Fibroblast of lung (primary cell): Measurements from ENCODE around the gene XIRP2. TPM values are rescaled to one million over a fixed set of nuclear protein-coding genes. Genes with fewer than 3 reads are reported as not detected.

Source experiments
- DNase-seq, 2 donors: peaks; one replicate each; pipeline versions ENCODE4 v3.0.0 to v3.0.0-alpha.2; 2010; ENCODE audit warnings: low read depth in 2 of 2
- H2AFZ ChIP-seq: 2 replicates; pipeline ENCODE4 v1.5.1; 2012; ENCODE audit warnings: low read length, control low read depth, inconsistent platforms
- H3K27ac ChIP-seq: 2 replicates; pipeline ENCODE4 v1.5.1; 2011; ENCODE audit warnings: low read length, control low read depth; ENCODE audit not compliant: insufficient read depth
- H3K27me3 ChIP-seq: 2 replicates; pipeline ENCODE4 v1.5.1; 2011; ENCODE audit warnings: mild to moderate bottlenecking, low read length; ENCODE audit not compliant: control insufficient read depth, insufficient read depth
- H3K36me3 ChIP-seq: 2 replicates; pipeline ENCODE4 v1.5.1; 2011; ENCODE audit warnings: low read length; ENCODE audit not compliant: control insufficient read depth, insufficient read depth
- H3K4me1 ChIP-seq: 2 replicates; pipeline ENCODE4 v1.5.1; 2011; ENCODE audit warnings: low read length; ENCODE audit not compliant: control insufficient read depth, insufficient read depth; ENCODE audit errors: extremely low read depth
- H3K4me2 ChIP-seq: 2 replicates; pipeline ENCODE4 v1.5.1; 2011; ENCODE audit warnings: low read length, control low read depth; ENCODE audit not compliant: insufficient read depth; ENCODE audit errors: extremely low read depth
- H3K4me3 ChIP-seq, 4 experiments: fragments of 200-600 bp in 1 of 4; sonication (generic) in 1 of 4; replicated peaks in 1 of 4; 2 replicates each; pipeline ENCODE4 v1.5.1; 2011 to 2016; ENCODE audit warnings: low read length in 4 of 4, low read depth in 3 of 4, mild to moderate bottlenecking in 3 of 4, control low read depth in 2 of 4, inconsistent platforms in 1 of 4, mixed read lengths in 1 of 4; ENCODE audit not compliant: insufficient read depth in 1 of 4; ENCODE audit errors: control extremely low read depth in 1 of 4
- H3K79me2 ChIP-seq: 2 replicates; pipeline ENCODE4 v1.5.1; 2012; ENCODE audit warnings: mild to moderate bottlenecking, low read length, inconsistent platforms; ENCODE audit not compliant: control insufficient read depth, insufficient read depth
- H3K9ac ChIP-seq: 2 replicates; pipeline ENCODE4 v1.5.1; 2011; ENCODE audit warnings: mild to moderate bottlenecking, low read length, control low read depth; ENCODE audit not compliant: insufficient read depth
- H3K9me3 ChIP-seq: 2 replicates; pipeline ENCODE4 v1.5.1; 2012; ENCODE audit warnings: low read depth, low read length; ENCODE audit not compliant: control insufficient read depth, insufficient read depth
- H4K20me1 ChIP-seq: 2 replicates; pipeline ENCODE4 v1.5.1; 2011; ENCODE audit warnings: low read length; ENCODE audit not compliant: control insufficient read depth, insufficient read depth; ENCODE audit errors: extremely low read depth
- EZH2 ChIP-seq: IDR thresholded peaks from 2 replicates; pipeline ENCODE4 v1.5.1; 2012; ENCODE audit warnings: low read length, control low read depth, mild to moderate bottlenecking; ENCODE audit errors: missing control alignments
- polyA plus RNA-seq, 2 donors: library from polyadenylated mRNA; depleted of rRNA in 1 of 2; stranded (reverse) in 1 of 2; unstranded in 1 of 2; fragments of >200 nt; gene quantifications; 2 replicates each; pipeline ENCODE4 v1.2.1, GENCODE V29; 2011 to 2012; ENCODE audit warnings: missing spikeins in 1 of 2
- total RNA-seq: library from RNA; depleted of rRNA; stranded (reverse); fragments of >200 nt; gene quantifications from 2 replicates; pipeline ENCODE4 v1.2.1, GENCODE V29; 2014
- TF ChIP-seq, protein P1 (sequence below), 2 donors: IDR thresholded peaks in 1 of 2; conservative IDR thresholded peaks in 1 of 2; 1 replicate in 1 of 2; 2 replicates in 1 of 2; pipeline ENCODE4 v1.5.1; 2011 to 2012; ENCODE audit warnings: low read length in 2 of 2, control low read depth in 1 of 2, inconsistent platforms in 1 of 2, low read depth in 1 of 2, mild to moderate bottlenecking in 1 of 2

The XIRP2 gene
- total and polyA plus RNA-seq, 2 donors (not counting 1 experiment from before 2014, with no cell fraction given), result 1.1 to 2.0 TPM

DNA sequence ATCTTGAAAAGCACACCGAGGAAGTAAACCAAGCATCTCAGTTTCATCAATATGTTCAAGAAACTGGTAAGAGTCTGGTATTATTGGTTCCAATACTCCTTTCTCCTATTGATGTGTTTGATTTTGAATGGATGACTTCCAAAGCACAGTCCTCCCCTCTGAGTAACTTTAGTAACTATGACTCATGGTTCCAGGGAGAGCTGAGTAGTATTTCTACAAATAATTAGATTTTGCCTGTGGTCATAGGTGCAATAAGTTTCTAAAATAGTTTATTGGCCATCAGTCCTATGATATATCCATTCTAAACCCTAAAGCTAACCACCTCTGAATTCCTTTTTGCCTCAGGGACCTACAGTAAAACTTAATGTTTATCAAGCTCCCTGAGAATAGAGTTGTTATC, 352.4 kb downstream of the XIRP2 start:
- Histone ChIP-seq H3K4me3 (no peak overlapping the region), H3K27ac (no peak overlapping the region), H3K27me3 (no peaks in the 10 kb centered on the region), H2AFZ (no peak overlapping the region), H3K79me2 (no peaks in the 10 kb centered on the region), H3K4me1 (no peaks in the 10 kb centered on the region), H3K4me2 (no peak overlapping the region), H4K20me1 (no peaks in the 10 kb centered on the region), H3K9me3 (no peaks in the 10 kb centered on the region), H3K9ac (no peak overlapping the region), H3K36me3 (no peaks in the 10 kb centered on the region)
- peak; percentile 21 to 37 for DNase-seq
- TF ChIP-seq, protein P1, sequence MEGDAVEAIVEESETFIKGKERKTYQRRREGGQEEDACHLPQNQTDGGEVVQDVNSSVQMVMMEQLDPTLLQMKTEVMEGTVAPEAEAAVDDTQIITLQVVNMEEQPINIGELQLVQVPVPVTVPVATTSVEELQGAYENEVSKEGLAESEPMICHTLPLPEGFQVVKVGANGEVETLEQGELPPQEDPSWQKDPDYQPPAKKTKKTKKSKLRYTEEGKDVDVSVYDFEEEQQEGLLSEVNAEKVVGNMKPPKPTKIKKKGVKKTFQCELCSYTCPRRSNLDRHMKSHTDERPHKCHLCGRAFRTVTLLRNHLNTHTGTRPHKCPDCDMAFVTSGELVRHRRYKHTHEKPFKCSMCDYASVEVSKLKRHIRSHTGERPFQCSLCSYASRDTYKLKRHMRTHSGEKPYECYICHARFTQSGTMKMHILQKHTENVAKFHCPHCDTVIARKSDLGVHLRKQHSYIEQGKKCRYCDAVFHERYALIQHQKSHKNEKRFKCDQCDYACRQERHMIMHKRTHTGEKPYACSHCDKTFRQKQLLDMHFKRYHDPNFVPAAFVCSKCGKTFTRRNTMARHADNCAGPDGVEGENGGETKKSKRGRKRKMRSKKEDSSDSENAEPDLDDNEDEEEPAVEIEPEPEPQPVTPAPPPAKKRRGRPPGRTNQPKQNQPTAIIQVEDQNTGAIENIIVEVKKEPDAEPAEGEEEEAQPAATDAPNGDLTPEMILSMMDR (conservative IDR thresholded peaks at IDR 0.05 in 1 of 2, IDR thresholded peaks at IDR 0.05 in 1 of 2; ENCODE audit: low read depth in 1 of 2, low read length in 2 of 2), result no peak
- TF ChIP-seq EZH2, result no peak

DNA sequence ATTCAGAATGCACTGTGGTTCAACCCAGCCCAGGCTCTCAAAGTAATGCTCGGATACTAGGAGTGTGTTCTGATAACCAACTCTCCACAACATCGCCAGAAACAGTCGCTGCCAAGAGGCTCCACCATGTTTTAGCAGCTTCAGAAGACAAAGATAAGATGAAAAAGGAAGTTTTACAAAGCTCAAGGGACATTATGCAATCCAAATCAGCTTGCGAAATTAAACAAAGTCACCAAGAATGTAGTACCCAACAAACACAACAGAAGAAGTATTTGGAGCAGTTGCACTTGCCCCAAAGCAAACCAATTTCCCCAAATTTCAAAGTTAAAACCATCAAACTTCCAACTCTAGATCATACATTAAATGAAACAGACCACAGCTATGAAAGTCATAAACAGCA, 360.9 kb downstream of the XIRP2 start:
- no peaks in the 10 kb centered on the region for H3K9me3 ChIP-seq
- no peak for TF ChIP-seq EZH2
- TF ChIP-seq, protein P1 (conservative IDR thresholded peaks at IDR 0.05 in 1 of 2, IDR thresholded peaks at IDR 0.05 in 1 of 2; ENCODE audit: low read depth in 1 of 2, low read length in 2 of 2), result no peak
- no peak overlapping the region for H2AFZ ChIP-seq
- H3K4me2 ChIP-seq, result no peak overlapping the region
- H4K20me1 ChIP-seq, result no peaks in the 10 kb centered on the region
- H3K9ac ChIP-seq, result no peak overlapping the region
- no peaks in the 10 kb centered on the region for H3K36me3 ChIP-seq
- no peaks in the 10 kb centered on the region for H3K27me3 ChIP-seq
- no peak overlapping the region for H3K4me3 ChIP-seq
- H3K4me1 ChIP-seq, result no peaks in the 10 kb centered on the region
- H3K79me2 ChIP-seq, result no peaks in the 10 kb centered on the region
- no peak overlapping the region for H3K27ac ChIP-seq
- peak; percentile 2 to 10 for DNase-seq

DNA sequence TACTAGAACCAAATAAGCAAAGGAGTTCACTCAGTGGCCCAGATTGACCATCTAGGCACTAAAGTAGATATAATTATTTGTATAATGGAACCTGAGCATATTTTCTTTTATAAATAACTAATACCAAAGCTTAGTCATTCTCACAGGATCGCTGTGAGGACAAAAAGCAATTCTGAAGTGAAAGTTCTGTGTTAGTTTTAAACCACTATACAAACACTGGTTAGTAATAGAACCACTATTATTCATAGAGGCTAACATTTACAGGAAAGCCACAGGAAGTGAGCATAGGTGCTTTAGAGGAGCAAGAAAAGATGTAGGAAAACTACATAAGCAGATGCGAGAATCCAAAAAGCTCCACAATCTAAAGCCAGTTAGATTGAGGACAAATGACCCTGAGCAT, 364.7 kb downstream of the XIRP2 start:
- no peaks in the 10 kb centered on the region for H4K20me1 ChIP-seq
- H3K36me3 ChIP-seq, result no peaks in the 10 kb centered on the region
- H2AFZ ChIP-seq, result no peak overlapping the region
- no peaks in the 10 kb centered on the region for H3K79me2 ChIP-seq
- H3K4me2 ChIP-seq, result no peak overlapping the region
- no peak overlapping the region for H3K4me3 ChIP-seq
- H3K9ac ChIP-seq, result no peak overlapping the region
- no peaks in the 10 kb centered on the region for H3K27me3 ChIP-seq
- no peak for TF ChIP-seq EZH2
- TF ChIP-seq, protein P1 (conservative IDR thresholded peaks at IDR 0.05 in 1 of 2, IDR thresholded peaks at IDR 0.05 in 1 of 2; ENCODE audit: low read depth in 1 of 2, low read length in 2 of 2), result no peak
- DNase-seq, result peak; percentile 19 to 74
- no peak overlapping the region for H3K27ac ChIP-seq
- no peaks in the 10 kb centered on the region for H3K4me1 ChIP-seq
- no peaks in the 10 kb centered on the region for H3K9me3 ChIP-seq
